Measurements from ENCODE around the gene WDR48.

DNA sequence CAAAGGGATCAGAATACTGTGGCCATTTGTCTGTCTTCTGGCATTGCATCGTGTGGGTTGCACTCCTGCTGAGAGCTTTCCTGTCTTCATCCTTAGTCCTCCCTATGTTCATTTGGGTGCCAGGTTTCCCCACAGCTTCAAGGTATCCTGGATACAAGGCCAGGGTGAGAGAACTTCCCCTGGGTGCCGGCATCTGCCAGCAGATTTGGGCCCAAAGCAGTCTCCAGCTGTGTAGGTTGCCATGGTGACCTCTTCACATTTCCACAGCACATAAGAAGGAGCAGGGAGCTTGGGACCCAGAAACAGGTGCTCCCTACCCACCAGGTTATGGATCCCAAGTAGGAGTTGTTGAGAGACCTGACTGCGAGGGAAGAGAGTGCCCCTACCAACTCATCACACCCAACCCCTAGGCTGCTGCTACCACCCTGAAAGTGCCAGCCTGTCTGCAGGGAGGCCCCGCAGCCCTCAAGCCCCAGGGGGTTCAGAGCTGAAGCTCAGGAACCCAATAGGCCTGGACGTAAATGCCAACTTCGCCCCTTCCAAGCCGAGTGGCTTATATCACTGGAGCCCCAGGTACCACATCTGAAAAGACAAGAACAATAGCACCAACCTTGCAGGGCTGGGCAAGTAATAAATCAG lies 75.6 kb downstream of the WDR48 start:
- TF ChIP-seq, protein P1, sequence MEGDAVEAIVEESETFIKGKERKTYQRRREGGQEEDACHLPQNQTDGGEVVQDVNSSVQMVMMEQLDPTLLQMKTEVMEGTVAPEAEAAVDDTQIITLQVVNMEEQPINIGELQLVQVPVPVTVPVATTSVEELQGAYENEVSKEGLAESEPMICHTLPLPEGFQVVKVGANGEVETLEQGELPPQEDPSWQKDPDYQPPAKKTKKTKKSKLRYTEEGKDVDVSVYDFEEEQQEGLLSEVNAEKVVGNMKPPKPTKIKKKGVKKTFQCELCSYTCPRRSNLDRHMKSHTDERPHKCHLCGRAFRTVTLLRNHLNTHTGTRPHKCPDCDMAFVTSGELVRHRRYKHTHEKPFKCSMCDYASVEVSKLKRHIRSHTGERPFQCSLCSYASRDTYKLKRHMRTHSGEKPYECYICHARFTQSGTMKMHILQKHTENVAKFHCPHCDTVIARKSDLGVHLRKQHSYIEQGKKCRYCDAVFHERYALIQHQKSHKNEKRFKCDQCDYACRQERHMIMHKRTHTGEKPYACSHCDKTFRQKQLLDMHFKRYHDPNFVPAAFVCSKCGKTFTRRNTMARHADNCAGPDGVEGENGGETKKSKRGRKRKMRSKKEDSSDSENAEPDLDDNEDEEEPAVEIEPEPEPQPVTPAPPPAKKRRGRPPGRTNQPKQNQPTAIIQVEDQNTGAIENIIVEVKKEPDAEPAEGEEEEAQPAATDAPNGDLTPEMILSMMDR (conservative IDR thresholded peaks at IDR 0.05; ENCODE audit: low read depth in 2 of 2) = no peak
- TF ChIP-seq CREB1 (CRISPR knock-in tag; IDR thresholded peaks at IDR 0.05; ENCODE audit: low read depth) (no peak), POLR2AphosphoS5 (IDR thresholded peaks at IDR 0.05; ENCODE audit: low read depth) (no peak), EZH2 (IDR thresholded peaks at IDR 0.05; ENCODE audit: low read depth, unreplicated experiment) (no peak), JUNB (IDR thresholded peaks at IDR 0.05; ENCODE audit: unreplicated experiment) (no peak), NANOG (IDR thresholded peaks at IDR 0.05; ENCODE audit: borderline replicate concordance) (no peak), EZH2phosphoT487 (IDR thresholded peaks at IDR 0.05; ENCODE audit: unreplicated experiment) (no peak), ZNF331 (CRISPR knock-in tag; IDR thresholded peaks at IDR 0.05; ENCODE audit: low read depth) (no peak), STAT1 (IDR thresholded peaks at IDR 0.05; ENCODE audit: unreplicated experiment) (no peak)
- TF ChIP-seq, protein P2, sequence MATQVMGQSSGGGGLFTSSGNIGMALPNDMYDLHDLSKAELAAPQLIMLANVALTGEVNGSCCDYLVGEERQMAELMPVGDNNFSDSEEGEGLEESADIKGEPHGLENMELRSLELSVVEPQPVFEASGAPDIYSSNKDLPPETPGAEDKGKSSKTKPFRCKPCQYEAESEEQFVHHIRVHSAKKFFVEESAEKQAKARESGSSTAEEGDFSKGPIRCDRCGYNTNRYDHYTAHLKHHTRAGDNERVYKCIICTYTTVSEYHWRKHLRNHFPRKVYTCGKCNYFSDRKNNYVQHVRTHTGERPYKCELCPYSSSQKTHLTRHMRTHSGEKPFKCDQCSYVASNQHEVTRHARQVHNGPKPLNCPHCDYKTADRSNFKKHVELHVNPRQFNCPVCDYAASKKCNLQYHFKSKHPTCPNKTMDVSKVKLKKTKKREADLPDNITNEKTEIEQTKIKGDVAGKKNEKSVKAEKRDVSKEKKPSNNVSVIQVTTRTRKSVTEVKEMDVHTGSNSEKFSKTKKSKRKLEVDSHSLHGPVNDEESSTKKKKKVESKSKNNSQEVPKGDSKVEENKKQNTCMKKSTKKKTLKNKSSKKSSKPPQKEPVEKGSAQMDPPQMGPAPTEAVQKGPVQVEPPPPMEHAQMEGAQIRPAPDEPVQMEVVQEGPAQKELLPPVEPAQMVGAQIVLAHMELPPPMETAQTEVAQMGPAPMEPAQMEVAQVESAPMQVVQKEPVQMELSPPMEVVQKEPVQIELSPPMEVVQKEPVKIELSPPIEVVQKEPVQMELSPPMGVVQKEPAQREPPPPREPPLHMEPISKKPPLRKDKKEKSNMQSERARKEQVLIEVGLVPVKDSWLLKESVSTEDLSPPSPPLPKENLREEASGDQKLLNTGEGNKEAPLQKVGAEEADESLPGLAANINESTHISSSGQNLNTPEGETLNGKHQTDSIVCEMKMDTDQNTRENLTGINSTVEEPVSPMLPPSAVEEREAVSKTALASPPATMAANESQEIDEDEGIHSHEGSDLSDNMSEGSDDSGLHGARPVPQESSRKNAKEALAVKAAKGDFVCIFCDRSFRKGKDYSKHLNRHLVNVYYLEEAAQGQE (IDR thresholded peaks at IDR 0.05; ENCODE audit: unreplicated experiment) = no peak
- TF ChIP-seq, protein P3, sequence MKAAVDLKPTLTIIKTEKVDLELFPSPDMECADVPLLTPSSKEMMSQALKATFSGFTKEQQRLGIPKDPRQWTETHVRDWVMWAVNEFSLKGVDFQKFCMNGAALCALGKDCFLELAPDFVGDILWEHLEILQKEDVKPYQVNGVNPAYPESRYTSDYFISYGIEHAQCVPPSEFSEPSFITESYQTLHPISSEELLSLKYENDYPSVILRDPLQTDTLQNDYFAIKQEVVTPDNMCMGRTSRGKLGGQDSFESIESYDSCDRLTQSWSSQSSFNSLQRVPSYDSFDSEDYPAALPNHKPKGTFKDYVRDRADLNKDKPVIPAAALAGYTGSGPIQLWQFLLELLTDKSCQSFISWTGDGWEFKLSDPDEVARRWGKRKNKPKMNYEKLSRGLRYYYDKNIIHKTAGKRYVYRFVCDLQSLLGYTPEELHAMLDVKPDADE (IDR thresholded peaks at IDR 0.05) = no peak
- TF ChIP-seq, protein P4, sequence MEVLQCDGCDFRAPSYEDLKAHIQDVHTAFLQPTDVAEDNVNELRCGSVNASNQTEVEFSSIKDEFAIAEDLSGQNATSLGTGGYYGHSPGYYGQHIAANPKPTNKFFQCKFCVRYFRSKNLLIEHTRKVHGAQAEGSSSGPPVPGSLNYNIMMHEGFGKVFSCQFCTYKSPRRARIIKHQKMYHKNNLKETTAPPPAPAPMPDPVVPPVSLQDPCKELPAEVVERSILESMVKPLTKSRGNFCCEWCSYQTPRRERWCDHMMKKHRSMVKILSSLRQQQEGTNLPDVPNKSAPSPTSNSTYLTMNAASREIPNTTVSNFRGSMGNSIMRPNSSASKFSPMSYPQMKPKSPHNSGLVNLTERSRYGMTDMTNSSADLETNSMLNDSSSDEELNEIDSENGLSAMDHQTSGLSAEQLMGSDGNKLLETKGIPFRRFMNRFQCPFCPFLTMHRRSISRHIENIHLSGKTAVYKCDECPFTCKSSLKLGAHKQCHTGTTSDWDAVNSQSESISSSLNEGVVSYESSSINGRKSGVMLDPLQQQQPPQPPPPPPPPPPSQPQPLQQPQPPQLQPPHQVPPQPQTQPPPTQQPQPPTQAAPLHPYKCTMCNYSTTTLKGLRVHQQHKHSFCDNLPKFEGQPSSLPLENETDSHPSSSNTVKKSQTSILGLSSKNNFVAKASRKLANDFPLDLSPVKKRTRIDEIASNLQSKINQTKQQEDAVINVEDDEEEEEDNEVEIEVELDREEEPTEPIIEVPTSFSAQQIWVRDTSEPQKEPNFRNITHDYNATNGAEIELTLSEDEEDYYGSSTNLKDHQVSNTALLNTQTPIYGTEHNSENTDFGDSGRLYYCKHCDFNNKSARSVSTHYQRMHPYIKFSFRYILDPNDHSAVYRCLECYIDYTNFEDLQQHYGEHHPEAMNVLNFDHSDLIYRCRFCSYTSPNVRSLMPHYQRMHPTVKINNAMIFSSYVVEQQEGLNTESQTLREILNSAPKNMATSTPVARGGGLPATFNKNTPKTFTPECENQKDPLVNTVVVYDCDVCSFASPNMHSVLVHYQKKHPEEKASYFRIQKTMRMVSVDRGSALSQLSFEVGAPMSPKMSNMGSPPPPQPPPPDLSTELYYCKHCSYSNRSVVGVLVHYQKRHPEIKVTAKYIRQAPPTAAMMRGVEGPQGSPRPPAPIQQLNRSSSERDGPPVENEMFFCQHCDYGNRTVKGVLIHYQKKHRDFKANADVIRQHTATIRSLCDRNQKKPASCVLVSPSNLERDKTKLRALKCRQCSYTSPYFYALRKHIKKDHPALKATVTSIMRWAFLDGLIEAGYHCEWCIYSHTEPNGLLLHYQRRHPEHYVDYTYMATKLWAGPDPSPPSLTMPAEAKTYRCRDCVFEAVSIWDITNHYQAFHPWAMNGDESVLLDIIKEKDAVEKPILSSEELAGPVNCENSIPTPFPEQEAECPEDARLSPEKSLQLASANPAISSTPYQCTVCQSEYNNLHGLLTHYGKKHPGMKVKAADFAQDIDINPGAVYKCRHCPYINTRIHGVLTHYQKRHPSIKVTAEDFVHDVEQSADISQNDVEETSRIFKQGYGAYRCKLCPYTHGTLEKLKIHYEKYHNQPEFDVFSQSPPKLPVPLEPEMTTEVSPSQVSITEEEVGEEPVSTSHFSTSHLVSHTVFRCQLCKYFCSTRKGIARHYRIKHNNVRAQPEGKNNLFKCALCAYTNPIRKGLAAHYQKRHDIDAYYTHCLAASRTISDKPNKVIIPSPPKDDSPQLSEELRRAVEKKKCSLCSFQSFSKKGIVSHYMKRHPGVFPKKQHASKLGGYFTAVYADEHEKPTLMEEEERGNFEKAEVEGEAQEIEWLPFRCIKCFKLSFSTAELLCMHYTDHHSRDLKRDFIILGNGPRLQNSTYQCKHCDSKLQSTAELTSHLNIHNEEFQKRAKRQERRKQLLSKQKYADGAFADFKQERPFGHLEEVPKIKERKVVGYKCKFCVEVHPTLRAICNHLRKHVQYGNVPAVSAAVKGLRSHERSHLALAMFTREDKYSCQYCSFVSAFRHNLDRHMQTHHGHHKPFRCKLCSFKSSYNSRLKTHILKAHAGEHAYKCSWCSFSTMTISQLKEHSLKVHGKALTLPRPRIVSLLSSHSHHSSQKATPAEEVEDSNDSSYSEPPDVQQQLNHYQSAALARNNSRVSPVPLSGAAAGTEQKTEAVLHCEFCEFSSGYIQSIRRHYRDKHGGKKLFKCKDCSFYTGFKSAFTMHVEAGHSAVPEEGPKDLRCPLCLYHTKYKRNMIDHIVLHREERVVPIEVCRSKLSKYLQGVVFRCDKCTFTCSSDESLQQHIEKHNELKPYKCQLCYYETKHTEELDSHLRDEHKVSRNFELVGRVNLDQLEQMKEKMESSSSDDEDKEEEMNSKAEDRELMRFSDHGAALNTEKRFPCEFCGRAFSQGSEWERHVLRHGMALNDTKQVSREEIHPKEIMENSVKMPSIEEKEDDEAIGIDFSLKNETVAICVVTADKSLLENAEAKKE (CRISPR knock-in tag; IDR thresholded peaks at IDR 0.05) = no peak

Measured in GM23338 (cell line).